ENCODE measurements around the gene EBF4. TPM values are rescaled to one million over a fixed set of nuclear protein-coding genes. Genes with fewer than 3 reads are reported as not detected.

EBF4 gene
- polyA plus RNA-seq, 1 donor from 2014 or later = 13.2 TPM

- no peak for TF ChIP-seq CTCF (IDR thresholded peaks at IDR 0.05; ENCODE audit: poor library complexity, severe bottlenecking)
- TF ChIP-seq SMC3 (conservative IDR thresholded peaks at IDR 0.05; ENCODE audit: poor library complexity) = no peak
Observed at GRCh38 chr20:2654831-2655230, 37.7 kb upstream of the EBF4 start (continued).

GRCh38 chr20:2655331-2656116 lies 37.1 kb upstream of the EBF4 start:
- Histone ChIP-seq H3K9me3 (ENCODE audit: low read length) (no peaks in the 10 kb centered on the region), H3K4me2 (ENCODE audit: low read length) (no peak overlapping the region), H3F3A (ENCODE audit: insufficient read depth, low read length, poor library complexity, severe bottlenecking) (no peaks in the 10 kb centered on the region), H3K9me2 (ENCODE audit: insufficient read depth, low read length) (no peaks in the 10 kb centered on the region), H3K27ac (ENCODE audit: low read length) (no peak overlapping the region), H3K9ac (ENCODE audit: low read length) (no peak overlapping the region), H3K36me3 (ENCODE audit: insufficient read depth, low read length) (peaks cover 6% of the 10 kb centered on the region), H3K79me2 (replicated peaks; ENCODE audit: insufficient read depth, low read length) (peaks cover 18% of the 10 kb centered on the region), H3K4me3 (ENCODE audit: low read length) (no peak overlapping the region), H4K20me1 (ENCODE audit: insufficient read depth) (peaks cover 5% of the 10 kb centered on the region), H3K27me3 (ENCODE audit: insufficient read depth, low read depth, low read length) (no peaks in the 10 kb centered on the region), H2AFZ (ENCODE audit: low read depth, low read length) (no peak overlapping the region)
- TF ChIP-seq MXI1 (conservative IDR thresholded peaks at IDR 0.05; ENCODE audit: poor library complexity, severe bottlenecking) (no peak), RAD21 (conservative IDR thresholded peaks at IDR 0.05) (no peak), SMC3 (conservative IDR thresholded peaks at IDR 0.05; ENCODE audit: poor library complexity) (no peak), REST (IDR thresholded peaks at IDR 0.05; ENCODE audit: borderline replicate concordance) (no peak), POLR2AphosphoS5 (IDR thresholded peaks at IDR 0.05) (no peak), EP300 (conservative IDR thresholded peaks at IDR 0.05; ENCODE audit: poor library complexity, severe bottlenecking) (no peak), TAF1 (IDR thresholded peaks at IDR 0.05; ENCODE audit: low read depth) (no peak), EZH2 (IDR thresholded peaks at IDR 0.05; ENCODE audit: borderline replicate concordance, insufficient read depth, low read length, poor library complexity, severe bottlenecking) (no peak)

- H3K9ac ChIP-seq (ENCODE audit: low read length) = no peak overlapping the region
- no peaks in the 10 kb centered on the region for H3F3A ChIP-seq (ENCODE audit: insufficient read depth, low read length, poor library complexity, severe bottlenecking)
- no peaks in the 10 kb centered on the region for H3K27me3 ChIP-seq (ENCODE audit: insufficient read depth, low read depth, low read length)
- H2AFZ ChIP-seq (ENCODE audit: low read depth, low read length) = no peak overlapping the region
- TF ChIP-seq EP300 (conservative IDR thresholded peaks at IDR 0.05; ENCODE audit: poor library complexity, severe bottlenecking) (no peak), RAD21 (conservative IDR thresholded peaks at IDR 0.05) (no peak), EZH2 (IDR thresholded peaks at IDR 0.05; ENCODE audit: borderline replicate concordance, insufficient read depth, low read length, poor library complexity, severe bottlenecking) (no peak), TAF1 (IDR thresholded peaks at IDR 0.05; ENCODE audit: low read depth) (no peak), REST (IDR thresholded peaks at IDR 0.05; ENCODE audit: borderline replicate concordance) (no peak), MXI1 (conservative IDR thresholded peaks at IDR 0.05; ENCODE audit: poor library complexity, severe bottlenecking) (no peak), SMC3 (conservative IDR thresholded peaks at IDR 0.05; ENCODE audit: poor library complexity) (no peak)
- H3K27ac ChIP-seq (ENCODE audit: low read length) = no peak overlapping the region
- H3K4me3 ChIP-seq (ENCODE audit: low read length) = no peak overlapping the region
- peaks cover 6% of the 10 kb centered on the region for H3K36me3 ChIP-seq (ENCODE audit: insufficient read depth, low read length)
- H3K9me3 ChIP-seq (ENCODE audit: low read length) = no peaks in the 10 kb centered on the region
- no peak overlapping the region for H3K4me2 ChIP-seq (ENCODE audit: low read length)
- no peaks in the 10 kb centered on the region for H3K9me2 ChIP-seq (ENCODE audit: insufficient read depth, low read length)
- H4K20me1 ChIP-seq (ENCODE audit: insufficient read depth) = peaks cover 5% of the 10 kb centered on the region
- H3K79me2 ChIP-seq (replicated peaks; ENCODE audit: insufficient read depth, low read length) = peaks cover 18% of the 10 kb centered on the region
Observed at GRCh38 chr20:2656471-2657117, 36.0 kb upstream of the EBF4 start.

Data from neural cell (in vitro differentiated cells).